Kidney (tissue), 14 donors: ENCODE data around the gene MAPKAPK2. TPM values are rescaled to one million over a fixed set of nuclear protein-coding genes. Genes with fewer than 3 reads are reported as not detected.

Source experiments
- DNase-seq, 5 donors: peaks; one replicate each; pipeline ENCODE4 v3.0.0-alpha.2; 2013 to 2020
- FAIRE-seq: peaks from 2 replicates; lab custom pipeline; 2012; peaks lifted over from hg19 to GRCh38; lab: Jason Lieb, UNC
- H3K27ac ChIP-seq, 2 donors: one replicate each; pipeline ENCODE4 v1.7.0; 2013; ENCODE audit warnings: low read depth in 2 of 2, low read length in 2 of 2, inconsistent platforms in 1 of 2
- H3K27me3 ChIP-seq: one replicate; pipeline ENCODE4 v1.7.1; 2013; ENCODE audit warnings: low read length, inconsistent platforms; ENCODE audit not compliant: control insufficient read depth, insufficient read depth
- H3K36me3 ChIP-seq, 3 donors: one replicate each; pipeline versions ENCODE4 v1.7.0 to v1.7.1; 2013; ENCODE audit warnings: low read length in 3 of 3, control low read depth in 1 of 3, inconsistent platforms in 1 of 3; ENCODE audit not compliant: insufficient read depth in 3 of 3, control insufficient read depth in 2 of 3
- H3K4me1 ChIP-seq, 3 donors: one replicate each; pipeline versions ENCODE4 v1.7.0 to v1.7.1; 2013; ENCODE audit warnings: low read length in 3 of 3, inconsistent platforms in 1 of 3, low read depth in 1 of 3; ENCODE audit not compliant: control insufficient read depth in 2 of 3, insufficient read depth in 2 of 3
- H3K4me3 ChIP-seq, 3 donors: one replicate each; pipeline versions ENCODE4 v1.7.0 to v1.8.1; 2013; ENCODE audit warnings: low read length in 3 of 3, control low read depth in 1 of 3, inconsistent platforms in 1 of 3
- H3K9ac ChIP-seq, 3 donors: one replicate each; pipeline versions ENCODE4 v1.7.0 to v1.7.1; 2013; ENCODE audit warnings: low read length in 3 of 3, control low read depth in 1 of 3, inconsistent platforms in 1 of 3
- H3K9me3 ChIP-seq, 3 donors: one replicate each; pipeline versions ENCODE4 v1.7.0 to v1.7.1; 2013; ENCODE audit warnings: low read length in 3 of 3, control low read depth in 1 of 3, inconsistent platforms in 1 of 3; ENCODE audit not compliant: control insufficient read depth in 2 of 3, insufficient read depth in 1 of 3
- intact Hi-C: fragments of 100-400 bp; cut with DNase I; formaldehyde crosslinking; loops from one replicate; pipeline ENCODE4 v1.11.1; 2022
- polyA plus RNA-seq: library from polyadenylated mRNA; stranded (reverse); fragments of 350-450 nt; fragmentation: Illumina TruSeq; extraction: RNeasy Lipid Tissue Mini Kit (QIAGEN cat#74804); gene quantifications from one replicate; pipeline ENCODE4 v1.2.3, GENCODE V29; 2014; ENCODE audit warnings: low read depth, low replicate concordance; ENCODE audit not compliant: insufficient read depth
- total RNA-seq: library from RNA; stranded (reverse); fragmentation: NEBNext Ultra II Directional; extraction: Animal tissue kit (Norgen Biotek cat#: 25700); gene quantifications from one replicate; pipeline ENCODE4 v1.2.1, GENCODE V29; 2021
- TF ChIP-seq, protein P1 (sequence below): IDR thresholded peaks from 3 replicates; pipeline ENCODE4 v1.5.1; 2012; ENCODE audit warnings: mild to moderate bottlenecking, moderate library complexity, borderline replicate concordance; ENCODE audit not compliant: insufficient read depth; ENCODE audit errors: extremely low read depth
- donor health status: control.
- donor health status: control.
- donor health status: control.
- donor health status: control.
- donor health status: control.
- donor health status: DM: yes; HTN: yes; CAD: no.
- donor health status: Normal renal cell carcinoma (clear cell type).

MAPKAPK2 gene
- total and polyA plus RNA-seq, 2 donors from 2014 or later, result 84.5 to 113 TPM

DNA sequence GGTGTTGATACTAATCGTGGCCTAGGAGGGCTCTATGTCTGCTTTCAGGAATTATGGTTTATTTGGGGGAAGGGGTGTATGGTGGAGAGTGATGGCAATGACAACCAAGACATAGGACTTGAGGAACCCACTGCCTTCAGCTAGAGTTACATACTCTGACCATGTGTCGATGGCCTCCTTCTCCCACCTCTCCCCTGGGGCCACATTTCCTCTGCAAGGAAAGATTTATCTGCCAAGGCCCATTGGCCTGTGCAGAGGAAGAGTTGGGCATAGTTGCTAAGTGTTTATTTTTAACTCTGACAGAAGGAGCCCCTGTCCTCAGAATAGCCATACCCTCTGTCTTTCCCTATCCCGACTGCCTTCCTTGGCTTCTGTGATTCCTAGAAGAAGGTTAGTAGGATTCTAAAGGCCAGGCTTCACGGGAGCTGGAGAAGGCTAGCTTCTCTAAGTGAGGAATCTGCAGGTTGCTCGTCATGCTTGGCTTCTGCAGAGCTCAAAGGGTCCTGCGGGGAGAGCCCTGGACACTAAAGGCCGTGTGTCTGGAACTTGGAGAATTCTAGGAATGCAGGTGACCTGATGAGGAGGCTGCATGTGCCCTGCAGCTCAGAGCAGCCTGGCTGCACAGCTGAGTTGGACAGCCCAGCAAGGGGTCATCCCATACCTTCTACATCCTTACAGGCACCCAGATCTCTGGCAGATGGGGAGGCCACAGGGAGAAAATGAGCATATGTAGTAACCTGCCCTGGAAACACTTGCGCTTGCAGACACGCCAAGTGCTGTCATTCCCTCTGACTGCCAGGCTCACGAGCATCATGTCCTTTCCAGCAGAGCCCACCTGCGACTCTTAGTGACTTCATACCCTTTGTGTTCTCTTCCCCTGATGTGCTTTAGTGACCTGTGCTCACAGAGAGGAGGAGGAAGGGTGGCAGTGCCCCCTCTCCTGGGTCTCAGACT lies 9.7 kb downstream of the MAPKAPK2 start:
- Histone ChIP-seq H3K9me3 (no peaks in the 10 kb centered on the region), H3K27me3 (no peaks in the 10 kb centered on the region), H3K4me3 (peak overlapping the region in 1 of 3 donors; percentile 2), H3K27ac (peak overlapping the region; percentile 89 to 92), H3K36me3 (no peaks in the 10 kb centered on the region), H3K4me1 (peaks cover 5 to 86% (median 83%) of the 10 kb centered on the region in 3 donors), H3K9ac (peak overlapping the region in 1 of 3 donors; percentile 78)
- peak in 4 of 5 donors; percentile 57 to 81 (median 66) for DNase-seq
- TF ChIP-seq, protein P1, sequence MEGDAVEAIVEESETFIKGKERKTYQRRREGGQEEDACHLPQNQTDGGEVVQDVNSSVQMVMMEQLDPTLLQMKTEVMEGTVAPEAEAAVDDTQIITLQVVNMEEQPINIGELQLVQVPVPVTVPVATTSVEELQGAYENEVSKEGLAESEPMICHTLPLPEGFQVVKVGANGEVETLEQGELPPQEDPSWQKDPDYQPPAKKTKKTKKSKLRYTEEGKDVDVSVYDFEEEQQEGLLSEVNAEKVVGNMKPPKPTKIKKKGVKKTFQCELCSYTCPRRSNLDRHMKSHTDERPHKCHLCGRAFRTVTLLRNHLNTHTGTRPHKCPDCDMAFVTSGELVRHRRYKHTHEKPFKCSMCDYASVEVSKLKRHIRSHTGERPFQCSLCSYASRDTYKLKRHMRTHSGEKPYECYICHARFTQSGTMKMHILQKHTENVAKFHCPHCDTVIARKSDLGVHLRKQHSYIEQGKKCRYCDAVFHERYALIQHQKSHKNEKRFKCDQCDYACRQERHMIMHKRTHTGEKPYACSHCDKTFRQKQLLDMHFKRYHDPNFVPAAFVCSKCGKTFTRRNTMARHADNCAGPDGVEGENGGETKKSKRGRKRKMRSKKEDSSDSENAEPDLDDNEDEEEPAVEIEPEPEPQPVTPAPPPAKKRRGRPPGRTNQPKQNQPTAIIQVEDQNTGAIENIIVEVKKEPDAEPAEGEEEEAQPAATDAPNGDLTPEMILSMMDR, result no peak
- FAIRE-seq, result no peak
- intact Hi-C loops, result no loop called here

DNA sequence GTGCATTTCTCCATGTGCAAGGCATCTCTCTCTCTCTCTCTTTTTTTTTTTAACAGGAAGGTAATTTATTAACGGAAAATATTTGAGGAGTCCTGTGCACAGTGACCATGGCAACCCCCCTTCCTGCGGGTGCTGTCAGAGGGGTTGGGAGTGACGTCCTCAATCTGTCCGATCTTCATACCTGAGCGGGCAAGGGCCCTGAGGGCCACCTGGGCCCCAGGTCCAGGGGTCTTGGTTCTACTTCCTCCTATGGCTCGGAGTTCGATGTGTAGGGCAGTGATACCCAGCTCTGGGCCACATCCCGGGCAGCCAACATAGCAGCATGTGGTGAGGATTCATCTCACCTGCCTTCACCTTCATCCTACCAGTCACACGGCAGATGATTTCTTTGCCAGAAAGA lies 11.0 kb downstream of the MAPKAPK2 start:
- peak in 3 of 5 donors; percentile 38 to 52 (median 46) for DNase-seq
- TF ChIP-seq, protein P1, result no peak
- intact Hi-C loops, result no loop called here
- Histone ChIP-seq H3K9ac (no peak overlapping the region), H3K27ac (peak overlapping the region; percentile 43 to 49), H3K4me3 (no peak overlapping the region), H3K9me3 (no peaks in the 10 kb centered on the region), H3K36me3 (no peaks in the 10 kb centered on the region), H3K27me3 (no peaks in the 10 kb centered on the region), H3K4me1 (peaks cover 5 to 86% (median 81%) of the 10 kb centered on the region in 3 donors)
- FAIRE-seq, result no peak

DNA sequence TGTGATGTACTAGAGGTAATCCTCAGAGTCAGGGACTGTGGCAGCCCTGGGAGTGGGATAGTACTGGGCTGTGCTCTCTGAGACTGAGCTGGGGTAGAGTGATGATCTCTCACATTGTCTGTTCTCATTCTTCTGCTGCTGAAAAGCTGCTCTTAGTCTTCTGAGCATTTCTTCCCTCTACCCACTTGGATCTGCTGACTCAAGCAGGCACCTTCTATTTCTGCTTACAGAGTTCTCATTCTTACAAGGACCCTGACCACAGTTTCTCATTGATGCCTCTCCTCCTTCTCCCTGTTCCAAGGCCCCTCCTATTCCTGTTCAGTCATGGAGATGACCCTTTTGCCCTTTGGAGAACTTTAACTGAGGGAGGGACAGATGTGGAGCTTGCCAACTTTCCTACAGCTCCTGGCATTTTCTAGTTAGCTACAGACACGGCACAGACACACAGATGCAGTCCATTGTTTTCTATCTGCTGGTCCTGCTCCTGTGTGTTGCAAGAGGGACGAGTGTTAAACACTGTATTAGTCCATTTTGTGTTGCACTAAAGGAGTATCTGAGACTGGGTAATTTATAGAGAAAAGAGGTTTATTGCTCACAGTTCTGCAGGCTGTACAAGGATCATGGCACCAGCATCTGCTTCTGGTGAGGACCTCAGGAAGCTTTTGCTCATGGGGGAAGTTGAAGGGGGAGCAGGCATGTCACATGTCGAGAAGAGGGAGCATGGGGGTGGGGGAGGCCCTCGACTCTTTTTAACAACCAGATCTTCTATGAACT lies 12.3 kb downstream of the MAPKAPK2 start:
- Histone ChIP-seq H3K4me1 (peaks cover 5 to 80% (median 73%) of the 10 kb centered on the region in 3 donors), H3K9ac (no peak overlapping the region), H3K9me3 (no peaks in the 10 kb centered on the region), H3K36me3 (no peaks in the 10 kb centered on the region), H3K27ac (peak overlapping the region; percentile 49 to 56), H3K27me3 (no peaks in the 10 kb centered on the region), H3K4me3 (no peak overlapping the region)
- intact Hi-C loops, result no loop called here
- peak in 1 of 5 donors; percentile 39 for DNase-seq
- no peak for FAIRE-seq
- TF ChIP-seq, protein P1, result no peak
